ENCODE results near the gene TRPM1.

Gene TRPM1

DNA sequence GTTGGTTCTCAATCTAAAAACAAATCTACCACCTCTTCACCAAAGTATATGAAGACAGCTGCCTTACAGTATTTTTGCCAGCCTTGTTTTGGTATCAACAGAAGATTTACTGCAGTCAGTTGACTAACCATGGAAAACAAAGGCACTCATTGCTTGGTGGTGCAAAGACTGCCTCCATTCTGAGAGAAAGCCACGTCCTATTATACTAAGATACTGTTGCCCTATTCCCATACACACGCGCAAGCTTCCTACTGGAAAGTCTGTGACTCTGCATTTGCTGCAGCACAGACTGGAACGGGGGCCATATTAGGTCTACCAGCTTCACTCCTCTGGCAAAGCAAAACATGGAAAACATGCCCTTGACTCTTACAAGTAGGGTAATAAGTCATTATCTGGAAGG lies 128.1 kb downstream of the TRPM1 start:
- DNase-seq (ENCODE audit: low read depth): no peak

DNA sequence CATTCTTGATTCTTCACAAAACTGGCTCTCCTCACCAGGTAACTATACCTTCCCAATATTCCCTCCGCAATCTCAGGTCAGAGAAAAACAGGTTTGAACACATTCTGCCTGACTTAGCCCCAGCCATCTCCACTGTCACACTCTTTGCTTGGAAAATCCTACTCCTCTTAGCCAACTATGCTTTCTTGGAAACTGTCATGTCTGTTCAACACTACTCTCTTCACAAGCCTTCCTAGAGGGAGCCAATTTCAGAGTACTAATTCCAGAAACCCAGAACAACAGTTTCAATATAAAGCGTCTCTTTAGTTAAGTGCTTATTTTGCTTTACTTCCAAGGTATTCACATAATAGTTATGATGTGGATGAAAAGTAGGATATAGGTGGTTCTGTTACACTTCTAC lies 131.8 kb downstream of the TRPM1 start:
- DNase-seq (ENCODE audit: low read depth): no peak

DNA sequence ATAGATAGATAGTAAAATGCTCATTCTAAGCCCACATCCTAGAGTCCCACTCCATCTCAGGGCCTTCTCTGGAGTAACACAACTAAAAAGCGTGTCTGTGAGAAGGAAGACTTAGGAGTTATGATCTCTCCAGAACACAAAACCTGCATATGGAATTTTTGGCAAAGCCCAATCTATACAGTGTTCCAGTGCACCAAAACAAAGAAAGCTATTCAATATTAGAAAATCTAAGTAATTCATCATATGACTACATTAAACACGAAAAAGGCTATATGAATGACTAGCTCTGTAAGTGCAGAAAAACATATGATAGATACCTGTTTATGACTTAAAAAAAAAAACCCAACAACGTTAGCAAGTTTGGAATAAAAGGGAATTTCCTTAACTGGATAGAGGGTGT lies 137.8 kb downstream of the TRPM1 start:
- no peak for DNase-seq (ENCODE audit: low read depth)

DNA sequence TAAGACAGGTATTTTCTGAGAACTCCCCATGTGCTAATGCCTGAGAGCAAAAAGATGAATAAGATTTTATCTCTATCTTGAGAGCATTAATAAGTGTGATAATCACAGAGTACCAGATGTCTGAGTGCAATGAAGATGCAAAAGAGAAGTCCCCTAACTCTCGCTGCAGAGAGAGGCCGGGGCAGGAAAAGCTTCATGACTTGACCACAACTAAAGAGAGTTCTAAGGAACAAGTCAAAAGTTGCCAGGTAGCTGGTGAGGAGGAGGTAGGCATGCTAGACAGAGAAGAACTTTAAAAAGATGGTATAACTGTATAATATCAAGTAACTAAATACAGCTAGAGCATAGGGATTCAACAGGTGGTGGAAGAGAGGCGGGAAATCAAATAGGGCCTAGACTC lies 138.9 kb downstream of the TRPM1 start:
- DNase-seq (ENCODE audit: low read depth): no peak

DNA sequence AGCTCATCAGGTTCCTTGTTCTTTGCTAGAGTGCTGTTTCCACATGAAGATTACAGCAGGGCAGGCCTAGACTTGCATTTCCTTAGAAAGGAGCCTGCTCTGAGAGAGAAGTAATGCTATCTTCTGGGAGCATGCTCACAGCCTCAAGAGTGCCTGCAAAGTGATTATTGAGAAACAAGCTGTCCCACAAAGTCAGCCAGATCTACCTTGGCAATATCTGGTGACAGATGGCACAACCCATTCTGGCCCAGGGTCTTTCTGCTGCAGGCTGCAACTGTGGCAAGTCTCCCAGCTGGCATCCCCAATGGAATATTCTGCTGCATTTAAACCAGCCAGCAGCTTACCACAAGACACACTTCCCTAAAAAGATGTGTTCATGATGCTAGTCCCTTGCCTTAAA lies 139.4 kb downstream of the TRPM1 start:
- no peak for DNase-seq (ENCODE audit: low read depth)

DNA sequence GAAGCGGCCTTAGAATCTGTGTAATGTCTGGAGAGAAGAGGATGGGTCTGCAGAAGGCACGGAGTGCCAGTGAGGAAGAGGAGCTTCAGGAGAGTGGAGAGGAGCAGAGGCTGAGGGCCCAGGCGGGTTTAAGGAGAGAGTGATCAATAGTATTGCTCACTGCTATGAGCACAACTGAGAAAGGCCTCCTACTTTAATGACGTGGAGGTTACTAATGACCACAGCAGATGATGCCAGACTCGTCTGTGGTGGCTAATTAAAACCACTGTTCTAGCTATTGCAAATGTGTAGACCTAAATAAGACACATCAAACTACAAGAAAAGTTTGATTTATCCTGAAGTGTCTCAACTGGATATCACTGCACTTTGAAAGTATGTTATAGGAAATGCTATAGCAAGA lies 143.3 kb downstream of the TRPM1 start:
- no peak for DNase-seq (ENCODE audit: low read depth)

DNA sequence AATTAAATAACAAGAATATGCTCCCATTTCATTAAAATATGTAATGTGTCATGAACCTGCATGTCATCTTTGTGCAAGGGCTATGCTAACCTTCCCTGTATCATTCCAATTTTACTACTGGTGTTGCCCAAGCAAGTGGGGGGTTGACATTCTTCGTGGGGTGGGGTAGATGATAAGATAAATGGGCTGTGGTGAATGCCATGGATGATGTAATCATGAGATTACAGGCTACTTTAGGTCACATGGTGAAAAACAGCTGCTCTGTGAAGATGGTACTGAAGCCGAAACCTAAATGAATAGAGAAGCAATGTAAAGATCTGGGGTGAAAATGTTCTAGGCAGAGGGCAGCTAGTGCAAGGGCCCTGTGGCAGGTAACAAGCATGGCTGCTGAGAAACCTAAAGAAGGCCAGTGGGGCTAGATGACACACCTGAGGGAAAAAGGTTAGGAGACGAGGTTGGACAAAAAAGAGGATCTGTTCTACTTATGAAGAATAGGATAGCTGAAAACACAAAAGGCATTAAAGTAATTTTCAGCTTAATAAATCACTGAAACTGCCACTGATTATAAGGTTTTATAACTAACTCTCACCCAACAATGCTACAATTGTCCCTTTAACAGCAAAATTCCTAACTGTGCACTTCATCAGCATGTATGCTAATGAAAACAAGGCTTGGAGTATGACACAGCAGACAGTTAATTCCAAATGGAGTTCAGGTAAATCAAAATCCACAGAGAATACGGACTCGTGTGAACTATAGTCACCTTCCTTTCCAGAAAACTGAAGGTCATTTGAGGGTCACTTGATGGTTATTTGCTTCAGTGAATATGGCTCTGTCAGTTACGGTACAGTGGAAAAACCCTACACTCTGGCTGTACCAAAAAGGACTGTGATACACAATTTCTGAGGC lies 145.1 kb downstream of the TRPM1 start:
- DNase-seq (ENCODE audit: low read depth): no peak

DNA sequence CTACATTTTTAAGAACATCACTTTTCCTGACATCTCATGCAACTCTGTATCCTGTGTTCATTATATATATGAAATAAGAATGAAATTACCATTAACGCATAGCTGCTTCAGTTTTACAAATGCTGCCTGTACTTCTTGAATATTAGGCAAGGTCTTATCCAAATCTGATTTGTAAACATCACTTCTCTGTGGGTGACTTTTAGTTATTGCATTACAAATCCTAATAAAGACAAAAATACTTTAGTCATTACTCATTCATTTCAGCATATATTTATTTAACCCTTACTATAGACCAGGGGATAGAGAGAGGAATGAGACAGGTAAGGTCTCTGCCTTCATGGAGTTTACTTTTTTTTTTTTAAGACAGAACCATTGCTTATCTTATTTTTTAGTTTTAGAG lies 146.9 kb downstream of the TRPM1 start:
- no peak for DNase-seq (ENCODE audit: low read depth)

DNA sequence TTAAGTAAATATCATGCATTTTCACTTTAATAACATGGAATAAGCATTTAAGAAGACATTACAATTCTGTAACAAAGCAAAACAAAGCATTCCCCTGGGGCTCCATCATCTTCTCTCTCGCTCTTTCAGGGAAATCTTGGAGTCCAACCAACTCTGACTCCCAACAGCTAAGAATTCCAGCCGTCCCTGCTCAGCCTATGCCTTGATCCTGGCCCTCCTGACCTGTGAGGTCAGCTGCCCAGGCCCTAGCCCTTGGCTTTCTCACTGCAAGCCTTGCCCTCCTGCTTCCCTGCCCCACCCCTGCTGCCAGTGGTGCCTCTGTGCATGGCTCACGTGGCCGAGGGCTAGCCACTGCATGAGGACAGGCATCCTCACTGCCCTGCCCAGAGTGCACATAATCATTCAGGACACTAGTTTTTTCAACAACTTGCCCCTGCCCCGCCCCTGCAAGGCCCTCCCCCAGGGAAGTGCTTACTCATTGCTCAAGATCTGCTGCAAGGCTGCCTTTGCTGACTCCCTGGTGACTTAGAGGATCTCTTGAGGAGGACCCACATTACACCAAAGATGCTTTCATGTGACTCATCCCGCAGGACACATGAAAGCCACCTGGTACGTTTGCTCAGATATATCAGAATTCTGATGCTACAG lies 147.7 kb downstream of the TRPM1 start:
- peak; percentile 74 for DNase-seq (ENCODE audit: low read depth)

DNA sequence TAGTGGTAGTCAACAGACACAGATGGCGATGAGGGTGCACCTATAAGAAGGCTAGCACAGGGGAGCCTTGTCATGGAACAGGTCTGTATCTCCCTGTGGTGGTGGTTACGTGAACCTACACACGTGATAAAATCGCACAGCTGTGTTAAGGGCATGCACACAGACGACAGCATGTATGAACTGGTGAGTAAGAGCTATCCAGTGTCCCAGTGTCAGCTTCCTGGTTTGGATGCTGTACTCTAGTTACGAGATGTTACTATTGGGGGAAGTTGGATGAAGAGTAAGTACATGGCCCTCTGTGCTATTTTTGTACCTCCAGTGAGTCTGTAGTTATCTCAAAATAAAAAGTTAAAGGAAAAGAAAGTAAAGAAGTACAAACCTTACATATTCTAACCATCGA lies 148.3 kb downstream of the TRPM1 start:
- no peak for DNase-seq (ENCODE audit: low read depth)
